ENCODE measurements around the gene HNRNPA1L2. TPM values are rescaled to one million over a fixed set of nuclear protein-coding genes. Genes with fewer than 3 reads are reported as not detected.

HNRNPA1L2 gene
- polyA plus RNA-seq, 2 of the 4 experiments (the other 2 are of a cell fraction) = 5.8 to 8.5 TPM

- H3K4me2 ChIP-seq = no peak overlapping the region
- no peaks in the 10 kb centered on the region for H3K9me3 ChIP-seq
- no peak overlapping the region for H3K4me3 ChIP-seq
- ATAC-seq (no peak), DNase-seq (ENCODE audit: low read depth in 1 of 2, low spot score in 1 of 2) (no peak), FAIRE-seq (no peak)
- no peak overlapping the region for H3K27ac ChIP-seq
- no peak for TF ChIP-seq NR3C1 (IDR thresholded peaks at IDR 0.05)
- no peak for TF ChIP-seq KDM1A (IDR thresholded peaks at IDR 0.05; ENCODE audit: low read depth)
- no peak for TF ChIP-seq BCL3 (IDR thresholded peaks at IDR 0.05)
- TF ChIP-seq ATOH8 (CRISPR knock-in tag; IDR thresholded peaks at IDR 0.05; ENCODE audit: low read depth) = no peak
- TF ChIP-seq JUN (IDR thresholded peaks at IDR 0.05) = no peak
- no peak for TF ChIP-seq HOXA7 (CRISPR knock-in tag; IDR thresholded peaks at IDR 0.05)
- TF ChIP-seq HMGXB4 (CRISPR knock-in tag; IDR thresholded peaks at IDR 0.05; ENCODE audit: borderline replicate concordance) = no peak
- TF ChIP-seq HDAC2 (IDR thresholded peaks at IDR 0.05) = no peak
- no peak for TF ChIP-seq HOXB5 (CRISPR knock-in tag; IDR thresholded peaks at IDR 0.05)
- TF ChIP-seq ZC3H11A (IDR thresholded peaks at IDR 0.05) = no peak
- TF ChIP-seq SMC3 (IDR thresholded peaks at IDR 0.05) = no peak
- no peak for TF ChIP-seq ZFP36 (IDR thresholded peaks at IDR 0.05; ENCODE audit: borderline replicate concordance, partially characterized antibody)
- no peak for TF ChIP-seq USF2 (IDR thresholded peaks at IDR 0.05)
- ChIA-PET CTCF (no interaction called here), POLR2A (no interaction called here)
- H3K4me1 ChIP-seq = peaks cover 7% of the 10 kb centered on the region; the same call in 1 of the 3 replicates
Measured at GRCh38 chr13:52646967-52647366, 4.7 kb downstream of the HNRNPA1L2 start.

- CTCF ChIA-PET = no interaction called here
- H3K9me3 ChIP-seq = no peaks in the 10 kb centered on the region
- peak overlapping the region; percentile 58 for H3K4me3 ChIP-seq
- 92% methylated on average over 6 of the region's 6 CpGs for WGBS (ENCODE audit: missing lambda C conversion rate)
- peaks cover 7% of the 10 kb centered on the region; the same call in 1 of the 3 replicates for H3K4me1 ChIP-seq
- POLR2A ChIA-PET = no interaction called here
- TF ChIP-seq NR3C1 (IDR thresholded peaks at IDR 0.05) = no peak
- no peak for TF ChIP-seq ZNF302 (CRISPR knock-in tag; IDR thresholded peaks at IDR 0.05)
- FAIRE-seq (no peak), ATAC-seq (no peak), DNase-seq (ENCODE audit: low read depth in 1 of 2, low spot score in 1 of 2) (no peak)
- H3K27ac ChIP-seq = peak overlapping the region; percentile 69 to 94; a peak in 3 of 6 replicates
- H3K4me2 ChIP-seq = peak overlapping the region; percentile 84
Measured at GRCh38 chr13:52650731-52651130, 8.5 kb downstream of the HNRNPA1L2 start.

GRCh38 chr13:52651897-52652195 is 9.6 kb downstream of the HNRNPA1L2 start:
- H3K4me3 ChIP-seq = peak overlapping the region; percentile 58
- DNase-seq (ENCODE audit: low read depth in 1 of 2, low spot score in 1 of 2) (peak in 1 of 2 experiments; percentile 11), FAIRE-seq (no peak), ATAC-seq (peak; percentile 64 to 68)
- TF ChIP-seq HOXB13 (CRISPR knock-in tag; IDR thresholded peaks at IDR 0.05; ENCODE audit: low read depth) = 0 out of 2 replicates have a peak, but pooled peaks have one; percentile 37
- no peak for TF ChIP-seq TFCP2L1 (CRISPR knock-in tag; IDR thresholded peaks at IDR 0.05)
- TF ChIP-seq FOSB (CRISPR knock-in tag; IDR thresholded peaks at IDR 0.05) = no peak
- TF ChIP-seq PHF8 (IDR thresholded peaks at IDR 0.05; ENCODE audit: borderline replicate concordance, low read depth) = 0 out of 2 replicates have a peak, but pooled peaks have one; percentile 79
- no peak for TF ChIP-seq RARB (CRISPR knock-in tag; IDR thresholded peaks at IDR 0.05)
- TF ChIP-seq MYC (IDR thresholded peaks at IDR 0.05; ENCODE audit: borderline replicate concordance, low read length) = no peak
- no peak for TF ChIP-seq BCL3 (IDR thresholded peaks at IDR 0.05)
- no peak for TF ChIP-seq MAFK (IDR thresholded peaks at IDR 0.05; ENCODE audit: partially characterized antibody)
- TF ChIP-seq HOXB5 (CRISPR knock-in tag; IDR thresholded peaks at IDR 0.05) = no peak
- TF ChIP-seq PBX3 (IDR thresholded peaks at IDR 0.05) = 0 out of 2 replicates have a peak, but pooled peaks have one; percentile 34
- TF ChIP-seq MAX (IDR thresholded peaks at IDR 0.05) = no peak
- CTCF ChIA-PET = interaction anchor here (1.2 to 1.7 kb wide), 3 partner anchors 13 to 201 kb away, joined by 3 to 8 read pairs (median 5); partner anchors contain the start of gene VPS36
- peak overlapping the region; percentile 84 for H3K4me2 ChIP-seq
- H3K4me1 ChIP-seq = peaks cover 7% of the 10 kb centered on the region; the same call in 1 of the 3 replicates
- H3K9me3 ChIP-seq = no peaks in the 10 kb centered on the region
- 0% methylated on average over 5 of the region's 7 CpGs for WGBS (ENCODE audit: missing lambda C conversion rate)
- H3K27ac ChIP-seq = peak overlapping the region; percentile 87 to 94
- POLR2A ChIA-PET = interaction anchor here (1.3 to 2.4 kb wide), 2 partner anchors 35 to 195 kb away, joined by 5 to 56 read pairs; no protein-coding TSS in a partner anchor

Data from A549 (cell line).